Right ventricle myocardium inferior (tissue), 1 donor: ENCODE results near the gene LDAH. TPM values are rescaled to one million over a fixed set of nuclear protein-coding genes. Genes with fewer than 3 reads are reported as not detected.

Experiments used
- ATAC-seq: fragments of 200-7000 bp; cut with Tn5 transposase; one replicate; pipeline ENCODE4 v1.9.1; 2020; ENCODE audit warnings: mild to moderate bottlenecking, moderate library complexity
- DNase-seq: peaks from one replicate; pipeline ENCODE4 v3.0.0; 2021; ENCODE audit errors: missing footprints
- intact Hi-C: fragments of 100-400 bp; cut with DNase I; formaldehyde crosslinking; loops from one replicate; pipeline ENCODE4 v1.11.0; 2022
- total RNA-seq: library from RNA; stranded (reverse); fragmentation: NEBNext Ultra II Directional; extraction: Animal tissue kit (Norgen Biotek cat#: 25700); gene quantifications from one replicate; pipeline ENCODE4 v1.2.1, GENCODE V29; 2021
- donor health status: DM: no; HTN: yes; CAD: no; lungs with severe emphysema.

The LDAH gene
- total RNA-seq, 1 donor from 2014 or later = 5.8 TPM

DNA sequence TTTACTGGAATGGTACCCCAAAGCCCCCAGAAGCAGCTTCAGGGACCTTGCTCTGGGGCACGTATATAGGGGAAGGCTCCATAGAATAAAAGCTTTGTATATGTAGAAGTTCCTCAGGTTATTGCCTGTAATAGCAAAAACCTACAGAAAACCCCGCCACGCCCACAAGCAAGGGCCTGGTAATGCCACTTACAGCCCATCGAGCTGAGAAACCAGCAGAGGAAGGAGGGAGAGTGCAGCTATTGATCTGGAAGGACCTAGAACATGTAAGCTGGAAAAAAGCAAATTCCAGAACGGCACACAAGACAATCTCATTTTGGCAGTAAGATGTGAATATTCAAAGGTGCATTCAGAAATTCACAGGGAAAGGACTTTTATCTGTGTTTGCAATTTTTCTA lies 187.8 kb downstream of the LDAH start:
- DNase-seq = no peak
- intact Hi-C loops = loop anchor here (1.0 to 5.0 kb wide), 3 partner anchors 34 to 192 kb away; no protein-coding TSS in a partner anchor
- ATAC-seq = no peak

- DNase-seq = peak; percentile 26
- intact Hi-C loops = loop anchor here (1.0 to 5.0 kb wide), 4 partner anchors 34 to 191 kb away; no protein-coding TSS in a partner anchor
- no peak for ATAC-seq
Observed at GRCh38 chr2:20634507-20635112, 188.3 kb downstream of the LDAH start.

Other genes with a start within 250 kb of the LDAH start
- 20.1 TPM for gene HS1BP3, start 172.0 kb downstream of the LDAH start, total RNA-seq
- 0.46 TPM for gene GDF7, start 156.0 kb downstream of the LDAH start, total RNA-seq
- gene APOB, start 221.0 kb upstream of the LDAH start, total RNA-seq = 12.5 TPM